Peyer's patch (tissue), 4 donors: ENCODE results near the gene FLT4. TPM values are rescaled to one million over a fixed set of nuclear protein-coding genes. Genes with fewer than 3 reads are reported as not detected.

Experiments used
- DNase-seq, 3 donors: peaks; one replicate each; pipeline ENCODE4 v3.0.0-alpha.2; 2017 to 2019
- H3K27ac ChIP-seq, 4 donors: fragments of 200-600 bp; sonication (generic); one replicate each; pipeline ENCODE4 v1.5.1; 2016 to 2019
- H3K27me3 ChIP-seq, 2 donors: fragments of 200-600 bp; sonication (generic); one replicate each; pipeline ENCODE4 v1.5.1; 2019
- H3K36me3 ChIP-seq, 3 donors: fragments of 200-600 bp; sonication (generic); one replicate each; pipeline ENCODE4 v1.5.1; 2016 to 2019
- H3K4me1 ChIP-seq, 4 donors: fragments of 200-600 bp; sonication (generic); one replicate each; pipeline ENCODE4 v1.5.1; 2016 to 2019
- H3K4me3 ChIP-seq, 4 donors: fragments of 200-600 bp; sonication (generic); 1 replicate in 3 of 4; 2 replicates in 1 of 4; pipeline ENCODE4 v1.5.1; 2016 to 2019; ENCODE audit warnings: mild to moderate bottlenecking in 1 of 4
- H3K9me3 ChIP-seq, 4 donors: fragments of 200-600 bp; sonication (generic); one replicate each; pipeline ENCODE4 v1.5.1; 2016 to 2019; ENCODE audit warnings: mild to moderate bottlenecking in 1 of 4
- POLR2A ChIP-seq, 2 donors: fragments of 450-650 bp; IDR thresholded peaks; one replicate each; pipeline ENCODE4 v1.5.1; 2017; ENCODE audit warnings: antibody characterized with exemption in 2 of 2, mild to moderate bottlenecking in 2 of 2, moderate library complexity in 2 of 2
- total RNA-seq, 4 donors: library from RNA; depleted of rRNA; stranded (reverse); fragments of >200 nt; gene quantifications; one replicate each; pipeline ENCODE4 v1.1.0, GENCODE V29; 2016
- TF ChIP-seq, protein P1 (sequence below), 6 experiments: fragments of 450-650 bp in 4 of 6; fragments of 200-600 bp in 2 of 6; sonication (generic) in 1 of 6; IDR thresholded peaks; one replicate each; pipeline ENCODE4 v1.5.1; 2017 to 2019; ENCODE audit warnings: antibody characterized with exemption in 6 of 6, mild to moderate bottlenecking in 3 of 6, moderate library complexity in 1 of 6

Gene FLT4
- total RNA-seq, 4 donors from 2014 or later = 3.9 to 17.3 (median 6.1) TPM

DNA sequence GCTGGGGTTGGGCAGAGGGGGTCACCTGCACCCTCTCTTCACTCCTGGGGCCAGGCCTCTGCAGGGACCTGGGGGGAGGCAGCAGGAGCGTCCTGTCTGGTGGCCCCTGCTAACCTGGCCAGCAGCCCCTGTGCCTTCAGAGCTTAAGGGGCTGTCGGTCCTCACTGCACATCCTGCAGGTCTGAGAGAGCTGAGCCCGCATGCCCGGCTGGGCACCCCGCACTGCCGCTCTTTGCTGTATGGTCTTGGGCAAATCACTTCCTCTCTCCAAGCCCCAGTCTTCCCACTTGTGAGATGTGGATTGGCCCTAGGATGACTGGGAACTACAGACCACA is 7.9 kb downstream of the FLT4 start:
- no peaks in the 10 kb centered on the region for H3K36me3 ChIP-seq
- no peak for DNase-seq
- TF ChIP-seq, protein P1, sequence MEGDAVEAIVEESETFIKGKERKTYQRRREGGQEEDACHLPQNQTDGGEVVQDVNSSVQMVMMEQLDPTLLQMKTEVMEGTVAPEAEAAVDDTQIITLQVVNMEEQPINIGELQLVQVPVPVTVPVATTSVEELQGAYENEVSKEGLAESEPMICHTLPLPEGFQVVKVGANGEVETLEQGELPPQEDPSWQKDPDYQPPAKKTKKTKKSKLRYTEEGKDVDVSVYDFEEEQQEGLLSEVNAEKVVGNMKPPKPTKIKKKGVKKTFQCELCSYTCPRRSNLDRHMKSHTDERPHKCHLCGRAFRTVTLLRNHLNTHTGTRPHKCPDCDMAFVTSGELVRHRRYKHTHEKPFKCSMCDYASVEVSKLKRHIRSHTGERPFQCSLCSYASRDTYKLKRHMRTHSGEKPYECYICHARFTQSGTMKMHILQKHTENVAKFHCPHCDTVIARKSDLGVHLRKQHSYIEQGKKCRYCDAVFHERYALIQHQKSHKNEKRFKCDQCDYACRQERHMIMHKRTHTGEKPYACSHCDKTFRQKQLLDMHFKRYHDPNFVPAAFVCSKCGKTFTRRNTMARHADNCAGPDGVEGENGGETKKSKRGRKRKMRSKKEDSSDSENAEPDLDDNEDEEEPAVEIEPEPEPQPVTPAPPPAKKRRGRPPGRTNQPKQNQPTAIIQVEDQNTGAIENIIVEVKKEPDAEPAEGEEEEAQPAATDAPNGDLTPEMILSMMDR (IDR thresholded peaks at IDR 0.05) = no peak
- TF ChIP-seq POLR2A (IDR thresholded peaks at IDR 0.05) = no peak
- no peak overlapping the region for H3K4me3 ChIP-seq
- H3K9me3 ChIP-seq = no peaks in the 10 kb centered on the region
- no peaks in the 10 kb centered on the region for H3K4me1 ChIP-seq
- no peak overlapping the region for H3K27ac ChIP-seq
- no peaks in the 10 kb centered on the region for H3K27me3 ChIP-seq

DNA sequence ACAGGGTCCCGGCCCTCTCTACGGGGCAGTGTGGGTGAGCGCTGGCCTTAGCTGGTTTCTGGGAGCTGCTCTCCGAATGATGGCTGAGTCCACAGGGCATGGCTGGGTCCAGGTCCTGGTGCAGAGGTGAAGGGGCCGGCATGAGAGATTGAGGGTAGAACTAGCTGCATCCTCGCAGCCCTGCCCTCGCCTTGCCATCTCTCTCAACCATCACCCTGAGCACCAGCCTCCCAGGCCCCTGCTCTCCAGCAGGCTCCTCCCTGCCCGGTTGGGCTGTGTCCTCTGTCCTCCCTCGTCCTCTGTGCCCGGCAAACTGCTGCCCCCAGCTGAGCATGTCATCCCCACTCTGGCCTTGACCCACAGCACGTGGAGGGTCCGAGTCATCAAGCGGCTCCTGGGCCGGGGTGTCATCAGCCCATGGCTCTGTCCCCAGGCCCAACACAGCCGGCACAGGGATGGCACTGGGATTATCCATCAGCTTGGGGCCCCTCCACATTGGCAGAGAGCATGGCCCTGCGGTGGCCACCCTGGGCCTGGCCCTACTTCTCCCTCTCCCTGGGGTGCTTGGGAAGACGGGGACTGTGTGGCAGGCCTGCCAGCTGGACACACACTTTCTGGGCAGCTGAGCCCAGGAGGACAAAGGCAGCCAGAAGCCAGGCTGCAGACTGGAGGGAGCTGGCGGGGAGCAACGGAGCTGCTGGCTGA is 8.4 kb downstream of the FLT4 start:
- H3K4me3 ChIP-seq = no peak overlapping the region
- H3K27me3 ChIP-seq = no peaks in the 10 kb centered on the region
- TF ChIP-seq POLR2A (IDR thresholded peaks at IDR 0.05) = no peak
- no peak overlapping the region for H3K27ac ChIP-seq
- DNase-seq = peak in 1 of 3 donors; percentile 34
- no peaks in the 10 kb centered on the region for H3K4me1 ChIP-seq
- H3K36me3 ChIP-seq = no peaks in the 10 kb centered on the region
- no peaks in the 10 kb centered on the region for H3K9me3 ChIP-seq

GRCh38 chr5:180640611-180640860 is 8.9 kb downstream of the FLT4 start:
- Histone ChIP-seq H3K27me3 (no peaks in the 10 kb centered on the region), H3K4me3 (no peak overlapping the region), H3K36me3 (no peaks in the 10 kb centered on the region), H3K9me3 (no peaks in the 10 kb centered on the region), H3K27ac (no peak overlapping the region), H3K4me1 (no peaks in the 10 kb centered on the region)
- TF ChIP-seq, protein P1 (IDR thresholded peaks at IDR 0.05) = no peak
- no peak for TF ChIP-seq POLR2A (IDR thresholded peaks at IDR 0.05)
- DNase-seq = no peak

DNA sequence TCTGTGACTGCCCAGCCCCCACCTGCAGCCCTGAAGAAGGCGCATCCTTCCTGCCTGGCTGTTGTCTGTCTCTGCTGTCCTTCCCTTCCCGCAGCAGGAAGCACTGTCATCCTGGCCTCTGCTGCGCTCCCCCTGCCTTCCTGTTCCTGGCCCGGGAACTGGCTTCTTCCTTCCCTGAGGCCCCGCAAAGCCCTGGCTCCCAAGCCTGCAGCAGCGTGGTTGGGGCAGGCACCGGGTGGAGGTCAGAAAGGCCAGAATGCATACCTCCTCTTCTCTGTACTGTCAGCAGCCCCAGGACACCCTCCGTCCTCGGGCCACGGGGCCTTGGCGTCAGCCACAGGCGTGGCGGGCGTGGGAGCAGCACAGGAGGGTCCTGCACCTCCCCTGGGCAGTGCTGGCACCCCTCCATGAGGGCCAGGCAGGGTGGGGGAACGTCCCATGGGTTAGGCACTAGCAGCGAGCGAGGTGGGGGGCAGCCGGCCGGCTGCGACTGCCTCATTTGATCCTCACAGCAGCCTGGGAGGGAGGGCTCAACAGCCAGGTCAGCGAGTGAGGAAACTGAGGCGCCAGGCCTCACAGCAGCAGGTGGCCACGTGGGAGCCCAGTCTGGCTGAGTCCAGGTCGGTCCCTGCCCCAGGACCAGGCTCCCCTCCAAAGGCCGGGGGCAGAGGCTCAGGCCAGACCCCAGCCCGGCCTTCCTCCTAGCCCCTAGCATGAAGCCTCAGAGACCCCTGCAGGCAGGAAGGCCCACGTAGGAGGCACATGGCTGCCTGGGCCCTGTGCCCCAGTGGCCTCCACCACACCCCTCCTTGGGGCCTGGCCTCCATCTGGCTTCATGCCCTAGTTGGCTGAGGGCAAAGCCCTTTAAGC is 9.4 kb downstream of the FLT4 start:
- no peak overlapping the region for H3K4me3 ChIP-seq
- no peaks in the 10 kb centered on the region for H3K4me1 ChIP-seq
- no peak overlapping the region for H3K27ac ChIP-seq
- DNase-seq = peak in 2 of 3 donors; percentile 45 to 50
- H3K27me3 ChIP-seq = no peaks in the 10 kb centered on the region
- TF ChIP-seq, protein P1 (IDR thresholded peaks at IDR 0.05) = no peak
- TF ChIP-seq POLR2A (IDR thresholded peaks at IDR 0.05) = no peak
- H3K36me3 ChIP-seq = no peaks in the 10 kb centered on the region
- H3K9me3 ChIP-seq = no peaks in the 10 kb centered on the region

- no peak for DNase-seq
- Histone ChIP-seq H3K27ac (no peak overlapping the region), H3K27me3 (no peaks in the 10 kb centered on the region), H3K4me3 (no peak overlapping the region), H3K36me3 (no peaks in the 10 kb centered on the region), H3K4me1 (no peaks in the 10 kb centered on the region), H3K9me3 (no peaks in the 10 kb centered on the region)
- TF ChIP-seq, protein P1 (IDR thresholded peaks at IDR 0.05) = no peak
- TF ChIP-seq POLR2A (IDR thresholded peaks at IDR 0.05) = no peak
Measured at GRCh38 chr5:180639287-180639686, 10.1 kb downstream of the FLT4 start.

- Histone ChIP-seq H3K27me3 (no peaks in the 10 kb centered on the region), H3K9me3 (no peaks in the 10 kb centered on the region), H3K4me1 (no peaks in the 10 kb centered on the region), H3K4me3 (no peak overlapping the region), H3K36me3 (no peaks in the 10 kb centered on the region), H3K27ac (no peak overlapping the region)
- TF ChIP-seq, protein P1 (IDR thresholded peaks at IDR 0.05) = no peak
- no peak for TF ChIP-seq POLR2A (IDR thresholded peaks at IDR 0.05)
- peak in 1 of 3 donors; percentile 29 for DNase-seq
Measured at GRCh38 chr5:180637962-180638680, 11.3 kb downstream of the FLT4 start.
